ENCODE data around the gene NOD2. TPM values are rescaled to one million over a fixed set of nuclear protein-coding genes. Genes with fewer than 3 reads are reported as not detected.

NOD2 gene
- total and polyA plus RNA-seq, 2 of the 13 experiments (the other 11 are each of a cell fraction or from before 2014, with no cell fraction given) = 0.27 to 0.81 TPM

GRCh38 chr16:50665128-50665878 is 28.1 kb upstream of the NOD2 start (continued):
- TF ChIP-seq ATF2 (CRISPR knock-in tag; IDR thresholded peaks at IDR 0.05) (no peak), CCDC6 (CRISPR knock-in tag; IDR thresholded peaks at IDR 0.05) (no peak), POLR2G (IDR thresholded peaks at IDR 0.05; ENCODE audit: low read depth, low read length) (no peak), ZNF432 (CRISPR knock-in tag; IDR thresholded peaks at IDR 0.05; ENCODE audit: borderline replicate concordance) (no peak), HNF1A (IDR thresholded peaks at IDR 0.05; ENCODE audit: low read depth) (no peak), HNF1A (CRISPR knock-in tag; IDR thresholded peaks at IDR 0.05; ENCODE audit: borderline replicate concordance) (no peak), MYC (CRISPR knock-in tag; IDR thresholded peaks at IDR 0.05; ENCODE audit: borderline replicate concordance) (no peak), GLMP (CRISPR knock-in tag; IDR thresholded peaks at IDR 0.05; ENCODE audit: borderline replicate concordance) (no peak), ZNF501 (CRISPR knock-in tag; IDR thresholded peaks at IDR 0.05) (peak; percentile 82; the same call in 1 of the 2 replicates), CBX5 (CRISPR knock-in tag; IDR thresholded peaks at IDR 0.05; ENCODE audit: borderline replicate concordance) (no peak), NFATC3 (CRISPR knock-in tag; IDR thresholded peaks at IDR 0.05) (no peak), DDIT3 (CRISPR knock-in tag; IDR thresholded peaks at IDR 0.05) (no peak), ZNF792 (CRISPR knock-in tag; IDR thresholded peaks at IDR 0.05) (no peak), IKZF1 (IDR thresholded peaks at IDR 0.05) (no peak), MNT (IDR thresholded peaks at IDR 0.05) (no peak), ZSCAN22 (CRISPR knock-in tag; IDR thresholded peaks at IDR 0.05) (0 out of 2 replicates have a peak, but pooled peaks have one; percentile 15), SNAI1 (CRISPR knock-in tag; IDR thresholded peaks at IDR 0.05; ENCODE audit: borderline replicate concordance) (no peak), ZNF335 (CRISPR knock-in tag; IDR thresholded peaks at IDR 0.05) (no peak), ELF3 (CRISPR knock-in tag; IDR thresholded peaks at IDR 0.05) (peak; percentile 18; the same call in 1 of the 2 replicates), ZNF362 (CRISPR knock-in tag; IDR thresholded peaks at IDR 0.05; ENCODE audit: borderline replicate concordance) (no peak)

Data from HepG2 (cell line).